ENCODE measurements around the gene ZCCHC2. TPM values are rescaled to one million over a fixed set of nuclear protein-coding genes. Genes with fewer than 3 reads are reported as not detected.

ZCCHC2 gene
- total RNA-seq, 1 donor from 2014 or later, result 21.0 TPM

DNA sequence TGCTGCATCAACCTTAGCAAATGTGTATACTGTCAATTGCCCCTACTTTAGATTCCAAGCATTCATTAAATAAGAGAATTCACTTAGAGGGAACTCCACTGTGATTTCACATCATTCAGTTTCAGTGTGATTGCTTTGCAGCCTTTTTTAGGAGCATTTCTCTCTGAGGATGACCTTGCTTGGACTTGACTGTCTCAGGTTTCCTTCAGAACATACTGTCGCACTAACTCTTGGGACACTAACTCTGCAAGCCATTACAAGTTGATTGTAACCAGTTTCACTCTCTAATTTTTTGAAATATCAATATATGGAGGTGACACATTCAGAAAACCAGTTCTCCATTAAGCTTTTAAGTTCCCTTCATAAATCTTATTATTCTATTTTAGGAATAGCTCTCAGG, 6.6 kb upstream of the ZCCHC2 start:
- no peak for DNase-seq (ENCODE audit: low spot score)
- H3K4me3 Mint-ChIP-seq (ENCODE audit: unreplicated experiment), result no peak overlapping the region
- H3K4me1 Mint-ChIP-seq (ENCODE audit: unreplicated experiment), result no peaks in the 10 kb centered on the region
- TF ChIP-seq, protein P1, sequence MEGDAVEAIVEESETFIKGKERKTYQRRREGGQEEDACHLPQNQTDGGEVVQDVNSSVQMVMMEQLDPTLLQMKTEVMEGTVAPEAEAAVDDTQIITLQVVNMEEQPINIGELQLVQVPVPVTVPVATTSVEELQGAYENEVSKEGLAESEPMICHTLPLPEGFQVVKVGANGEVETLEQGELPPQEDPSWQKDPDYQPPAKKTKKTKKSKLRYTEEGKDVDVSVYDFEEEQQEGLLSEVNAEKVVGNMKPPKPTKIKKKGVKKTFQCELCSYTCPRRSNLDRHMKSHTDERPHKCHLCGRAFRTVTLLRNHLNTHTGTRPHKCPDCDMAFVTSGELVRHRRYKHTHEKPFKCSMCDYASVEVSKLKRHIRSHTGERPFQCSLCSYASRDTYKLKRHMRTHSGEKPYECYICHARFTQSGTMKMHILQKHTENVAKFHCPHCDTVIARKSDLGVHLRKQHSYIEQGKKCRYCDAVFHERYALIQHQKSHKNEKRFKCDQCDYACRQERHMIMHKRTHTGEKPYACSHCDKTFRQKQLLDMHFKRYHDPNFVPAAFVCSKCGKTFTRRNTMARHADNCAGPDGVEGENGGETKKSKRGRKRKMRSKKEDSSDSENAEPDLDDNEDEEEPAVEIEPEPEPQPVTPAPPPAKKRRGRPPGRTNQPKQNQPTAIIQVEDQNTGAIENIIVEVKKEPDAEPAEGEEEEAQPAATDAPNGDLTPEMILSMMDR (IDR thresholded peaks at IDR 0.05; ENCODE audit: unreplicated experiment), result no peak
- no peak overlapping the region for H3K27ac Mint-ChIP-seq (ENCODE audit: unreplicated experiment)
- no peaks in the 10 kb centered on the region for H3K27me3 Mint-ChIP-seq (ENCODE audit: unreplicated experiment)
- H3K36me3 Mint-ChIP-seq (ENCODE audit: low read depth, unreplicated experiment), result no peaks in the 10 kb centered on the region
- H3K9me3 Mint-ChIP-seq (ENCODE audit: unreplicated experiment), result no peaks in the 10 kb centered on the region

DNA sequence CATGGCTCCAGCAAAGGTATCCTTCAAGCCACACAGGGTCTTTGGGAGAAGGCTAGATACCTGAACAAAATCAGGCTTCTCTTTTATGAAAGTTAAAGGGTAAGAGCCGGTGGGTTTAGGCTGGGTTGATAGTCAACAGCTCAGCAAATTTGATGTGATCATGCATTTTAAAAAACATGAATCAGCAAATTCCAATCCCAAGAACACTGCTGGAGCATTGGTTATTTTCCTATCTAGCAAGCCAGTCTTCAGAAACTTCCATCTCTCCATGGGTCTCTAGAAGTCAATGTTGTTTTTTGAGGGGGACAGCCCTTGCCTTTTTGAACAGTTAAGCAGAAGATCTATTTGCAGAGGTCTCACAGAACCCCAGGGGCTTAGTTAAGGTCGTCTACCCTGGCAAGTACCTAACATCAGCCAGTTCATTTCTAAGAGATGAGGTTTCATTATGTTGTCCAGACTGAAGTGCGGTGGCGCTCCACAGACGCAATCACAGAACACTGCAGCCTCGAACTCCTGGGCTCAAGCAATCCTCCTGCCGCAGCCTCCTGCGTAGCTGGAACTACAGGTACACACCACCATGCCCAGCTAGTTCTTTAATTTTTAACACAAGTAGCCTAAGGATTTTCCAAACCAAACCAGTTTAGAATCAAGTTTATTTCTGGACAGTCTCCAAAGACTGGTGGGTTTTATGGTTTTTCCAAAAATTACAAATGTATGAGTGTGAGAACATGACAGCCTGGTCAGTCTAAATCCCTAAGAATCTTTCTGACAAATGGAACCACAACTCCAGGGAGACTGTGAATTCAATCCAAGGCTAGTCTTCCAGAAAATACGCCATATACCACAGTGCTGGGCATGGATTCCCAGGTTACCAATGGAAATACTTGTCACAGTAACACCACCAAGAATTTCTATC, 4.1 kb upstream of the ZCCHC2 start:
- Mint-ChIP-seq H3K4me3 (ENCODE audit: unreplicated experiment) (no peak overlapping the region), H3K36me3 (ENCODE audit: low read depth, unreplicated experiment) (peaks cover 4% of the 10 kb centered on the region), H3K27ac (ENCODE audit: unreplicated experiment) (no peak overlapping the region), H3K9me3 (ENCODE audit: unreplicated experiment) (no peaks in the 10 kb centered on the region), H3K27me3 (ENCODE audit: unreplicated experiment) (peaks cover 4% of the 10 kb centered on the region), H3K4me1 (ENCODE audit: unreplicated experiment) (peaks cover 4% of the 10 kb centered on the region)
- TF ChIP-seq, protein P1 (IDR thresholded peaks at IDR 0.05; ENCODE audit: unreplicated experiment), result no peak
- DNase-seq (ENCODE audit: low spot score), result no peak

DNA sequence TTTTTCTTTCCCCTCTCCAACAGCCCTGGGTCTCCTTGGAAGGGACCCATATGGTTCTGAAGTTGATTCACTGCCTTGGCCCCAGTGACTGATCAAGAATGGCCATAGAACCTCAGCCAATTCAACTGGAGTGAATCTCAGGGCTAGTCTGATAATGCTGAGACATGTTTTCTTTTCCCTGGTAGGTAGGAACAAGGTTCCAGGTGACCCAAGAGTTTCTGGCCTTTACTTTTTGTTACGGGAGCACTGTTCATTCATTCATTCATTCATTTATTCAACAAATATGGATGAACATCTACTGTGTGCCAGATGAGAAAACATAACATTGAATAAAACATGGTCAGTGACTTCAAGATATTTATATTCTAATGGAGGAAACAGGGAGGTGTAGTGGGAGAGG, 3.1 kb upstream of the ZCCHC2 start:
- Mint-ChIP-seq H3K4me1 (ENCODE audit: unreplicated experiment) (peaks cover 4% of the 10 kb centered on the region), H3K36me3 (ENCODE audit: low read depth, unreplicated experiment) (peaks cover 4% of the 10 kb centered on the region), H3K4me3 (ENCODE audit: unreplicated experiment) (no peak overlapping the region), H3K27me3 (ENCODE audit: unreplicated experiment) (peaks cover 4% of the 10 kb centered on the region), H3K27ac (ENCODE audit: unreplicated experiment) (no peak overlapping the region), H3K9me3 (ENCODE audit: unreplicated experiment) (no peaks in the 10 kb centered on the region)
- DNase-seq (ENCODE audit: low spot score), result no peak
- TF ChIP-seq, protein P1 (IDR thresholded peaks at IDR 0.05; ENCODE audit: unreplicated experiment), result no peak

DNA sequence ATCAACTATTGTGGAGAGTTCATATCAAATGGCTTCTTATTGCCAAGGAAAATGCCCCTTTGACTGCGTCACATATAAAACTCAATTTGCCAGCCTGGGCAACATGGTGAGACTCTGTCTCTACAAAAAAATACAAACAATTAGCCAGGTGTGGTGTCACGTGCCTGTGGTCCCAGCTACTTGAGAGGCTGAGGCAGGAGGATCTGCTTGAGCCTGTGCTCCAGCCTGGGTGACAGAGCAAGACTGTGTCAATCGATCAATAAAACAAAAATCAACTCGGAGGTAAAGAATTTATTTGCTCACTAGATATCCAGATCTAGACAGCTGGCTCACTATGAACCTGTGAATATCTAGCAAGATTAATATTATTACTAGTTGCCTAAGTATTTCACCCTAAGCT, 1.7 kb upstream of the ZCCHC2 start:
- TF ChIP-seq, protein P1 (IDR thresholded peaks at IDR 0.05; ENCODE audit: unreplicated experiment), result no peak
- no peak overlapping the region for H3K27ac Mint-ChIP-seq (ENCODE audit: unreplicated experiment)
- H3K9me3 Mint-ChIP-seq (ENCODE audit: unreplicated experiment), result no peaks in the 10 kb centered on the region
- no peak overlapping the region for H3K4me3 Mint-ChIP-seq (ENCODE audit: unreplicated experiment)
- H3K36me3 Mint-ChIP-seq (ENCODE audit: low read depth, unreplicated experiment), result peaks cover 4% of the 10 kb centered on the region
- H3K27me3 Mint-ChIP-seq (ENCODE audit: unreplicated experiment), result peaks cover 5% of the 10 kb centered on the region
- peaks cover 18% of the 10 kb centered on the region for H3K4me1 Mint-ChIP-seq (ENCODE audit: unreplicated experiment)
- DNase-seq (ENCODE audit: low spot score), result no peak

DNA sequence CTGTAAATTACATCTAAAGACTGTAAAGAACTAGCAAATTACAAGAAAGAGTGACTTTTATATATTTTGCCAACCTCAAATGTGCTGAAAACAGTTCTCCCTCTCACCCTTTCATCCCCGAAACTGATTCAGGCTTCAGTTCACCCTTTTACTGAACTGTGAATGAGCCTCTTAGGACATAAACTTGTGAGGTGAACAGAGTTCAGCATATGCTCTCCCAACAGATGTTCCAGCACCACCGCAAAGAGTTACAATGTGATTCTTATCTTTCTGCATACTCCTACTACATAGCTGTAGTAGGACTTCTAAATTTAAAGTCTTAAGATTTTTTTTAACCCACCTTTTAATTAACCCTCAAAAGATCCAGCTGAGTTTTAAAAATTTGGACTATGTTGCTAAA, 1.2 kb upstream of the ZCCHC2 start:
- Mint-ChIP-seq H3K27ac (ENCODE audit: unreplicated experiment) (no peak overlapping the region), H3K4me1 (ENCODE audit: unreplicated experiment) (peaks cover 21% of the 10 kb centered on the region)

More for the DNA sequence above, 1.2 kb upstream of the ZCCHC2 start:
- Mint-ChIP-seq H3K36me3 (ENCODE audit: low read depth, unreplicated experiment) (peaks cover 4% of the 10 kb centered on the region), H3K4me3 (ENCODE audit: unreplicated experiment) (peak overlapping the region; percentile 96), H3K9me3 (ENCODE audit: unreplicated experiment) (no peaks in the 10 kb centered on the region), H3K27me3 (ENCODE audit: unreplicated experiment) (peaks cover 8% of the 10 kb centered on the region)
- TF ChIP-seq, protein P1 (IDR thresholded peaks at IDR 0.05; ENCODE audit: unreplicated experiment), result no peak
- DNase-seq (ENCODE audit: low spot score), result no peak

Data from endothelial cell (in vitro differentiated cells).